BLaER1 treated with 17β-estradiol and CSF1 and Interleukin-3, amounts not matched to agents 10 nM and 100 nM (cell line): Measurements from ENCODE around the gene GLIS1.

Experiments used
- H3K27ac ChIP-seq, 11 experiments: shearing (Covaris generic); formaldehyde crosslinking; 2 replicates each; pipeline ENCODE4 v1.8.1; 2022
- H3K27me3 ChIP-seq, 11 experiments: shearing (Covaris generic); formaldehyde crosslinking; 2 replicates each; pipeline ENCODE4 v1.8.1; 2022
- H3K36me3 ChIP-seq, 11 experiments: shearing (Covaris generic); formaldehyde crosslinking; 2 replicates each; pipeline ENCODE4 v1.8.1; 2022
- H3K4me1 ChIP-seq, 10 experiments: shearing (Covaris generic); formaldehyde crosslinking; 2 replicates each; pipeline ENCODE4 v1.8.1; 2022
- H3K4me2 ChIP-seq, 11 experiments: shearing (Covaris generic); formaldehyde crosslinking; 2 replicates each; pipeline ENCODE4 v1.8.1; 2022
- H3K4me3 ChIP-seq, 10 experiments: shearing (Covaris generic); formaldehyde crosslinking; 2 replicates each; pipeline ENCODE4 v1.8.1; 2022
- H3K9ac ChIP-seq, 11 experiments: shearing (Covaris generic); formaldehyde crosslinking; 2 replicates each; pipeline ENCODE4 v1.8.1; 2022
- H3K9me3 ChIP-seq, 11 experiments: shearing (Covaris generic); formaldehyde crosslinking; replicated peaks in 1 of 11; 2 replicates each; pipeline ENCODE4 v1.8.1; 2022
- H4K20me1 ChIP-seq, 11 experiments: shearing (Covaris generic); formaldehyde crosslinking; 2 replicates each; pipeline ENCODE4 v1.8.1; 2022
- Cebpa-rat ChIP-seq, 11 experiments: shearing (Covaris generic); IDR thresholded peaks; 2 replicates each; pipeline ENCODE4 v1.8.1; 2022

The GLIS1 gene

GRCh38 chr1:53637511-53638359 is 101.2 kb downstream of the GLIS1 start:
- Histone ChIP-seq H4K20me1 (no peaks in the 10 kb centered on the region; a peak in 2 of 22 replicates), H3K4me1 (peaks cover 0 to 29% (median 22%) of the 10 kb centered on the region in 10 experiments; a peak in 16 of 20 replicates), H3K27me3 (no peaks in the 10 kb centered on the region), H3K4me3 (no peak overlapping the region), H3K36me3 (no peaks in the 10 kb centered on the region), H3K9ac (0 out of 22 replicates have a peak overlapping the region, but pooled peaks of 1 of the 11 experiments have one; percentile 11), H3K27ac (no peak overlapping the region), H3K9me3 (no peaks in the 10 kb centered on the region), H3K4me2 (peak overlapping the region in 9 of 11 experiments; percentile 29 to 67 (median 64); a peak in 17 of 22 replicates)
- no peak for TF ChIP-seq Cebpa-rat (IDR thresholded peaks at IDR 0.05)

DNA sequence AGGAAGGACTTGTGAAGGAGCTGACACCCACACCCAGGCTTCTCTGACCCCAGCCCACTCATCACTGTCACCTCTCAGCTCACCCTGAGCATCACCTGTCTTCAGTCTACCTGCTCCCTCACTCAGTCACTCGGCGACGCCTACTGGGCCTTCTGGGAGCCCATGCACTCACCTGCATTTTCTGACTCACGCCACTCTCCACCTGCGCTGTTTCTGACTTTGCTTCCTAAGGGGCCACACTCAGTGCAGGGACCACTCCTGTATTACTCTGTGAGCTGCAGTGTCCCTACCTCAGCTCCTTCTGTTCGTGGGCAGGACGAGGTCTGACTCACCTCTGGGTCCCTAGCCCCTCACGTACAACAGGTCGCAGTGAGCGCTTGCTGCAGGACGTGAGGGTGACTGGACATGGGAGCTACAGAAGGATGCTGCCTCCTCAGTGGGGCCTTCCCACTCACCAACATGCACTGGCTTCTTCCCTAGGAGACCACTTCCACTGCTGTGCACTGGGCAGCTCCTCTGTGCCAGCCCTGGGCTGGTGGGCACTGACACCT is 102.3 kb downstream of the GLIS1 start:
- H3K4me2 ChIP-seq = no peak overlapping the region
- no peak overlapping the region for H3K9ac ChIP-seq
- H3K27me3 ChIP-seq = no peaks in the 10 kb centered on the region
- peaks cover 0 to 29% (median 22%) of the 10 kb centered on the region in 10 experiments; a peak in 16 of 20 replicates for H3K4me1 ChIP-seq
- no peaks in the 10 kb centered on the region for H3K9me3 ChIP-seq
- no peak overlapping the region for H3K4me3 ChIP-seq
- no peak overlapping the region for H3K27ac ChIP-seq
- no peaks in the 10 kb centered on the region; a peak in 2 of 22 replicates for H4K20me1 ChIP-seq
- H3K36me3 ChIP-seq = no peaks in the 10 kb centered on the region
- TF ChIP-seq Cebpa-rat (IDR thresholded peaks at IDR 0.05) = no peak

DNA sequence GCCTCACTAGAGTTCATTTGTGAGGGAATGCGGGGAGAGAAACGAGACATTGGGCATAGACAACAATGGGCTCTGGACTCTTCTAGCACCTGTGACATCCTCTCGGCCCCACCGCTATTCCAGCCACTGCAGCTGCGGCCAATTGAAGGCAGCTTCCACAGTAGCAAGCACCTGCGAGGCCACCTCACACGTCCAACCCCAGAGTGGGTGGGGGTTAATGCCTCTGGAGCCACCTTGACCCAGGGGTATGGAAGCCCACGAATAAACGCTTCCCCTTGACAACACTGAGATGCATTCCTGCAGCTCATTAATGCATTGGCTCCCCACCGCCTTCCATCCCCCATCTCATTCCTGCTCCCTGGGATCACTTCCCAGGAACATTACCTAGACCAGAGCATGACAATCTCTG is 104.4 kb downstream of the GLIS1 start:
- TF ChIP-seq Cebpa-rat (IDR thresholded peaks at IDR 0.05) = no peak

GRCh38 chr1:53633073-53633704 is 105.8 kb downstream of the GLIS1 start:
- no peak overlapping the region for H3K4me2 ChIP-seq
- no peak for TF ChIP-seq Cebpa-rat (IDR thresholded peaks at IDR 0.05)

More for the DNA sequence above, 104.4 kb downstream of the GLIS1 start:
- H3K36me3 ChIP-seq = no peaks in the 10 kb centered on the region
- no peak overlapping the region for H3K9ac ChIP-seq
- H3K4me3 ChIP-seq = no peak overlapping the region
- H3K4me1 ChIP-seq = peaks cover 0 to 24% (median 22%) of the 10 kb centered on the region in 10 experiments; a peak in 16 of 20 replicates
- no peaks in the 10 kb centered on the region; a peak in 1 of 22 replicates for H4K20me1 ChIP-seq
- no peak overlapping the region for H3K4me2 ChIP-seq
- no peaks in the 10 kb centered on the region for H3K27me3 ChIP-seq
- H3K27ac ChIP-seq = no peak overlapping the region
- no peaks in the 10 kb centered on the region for H3K9me3 ChIP-seq

DNA sequence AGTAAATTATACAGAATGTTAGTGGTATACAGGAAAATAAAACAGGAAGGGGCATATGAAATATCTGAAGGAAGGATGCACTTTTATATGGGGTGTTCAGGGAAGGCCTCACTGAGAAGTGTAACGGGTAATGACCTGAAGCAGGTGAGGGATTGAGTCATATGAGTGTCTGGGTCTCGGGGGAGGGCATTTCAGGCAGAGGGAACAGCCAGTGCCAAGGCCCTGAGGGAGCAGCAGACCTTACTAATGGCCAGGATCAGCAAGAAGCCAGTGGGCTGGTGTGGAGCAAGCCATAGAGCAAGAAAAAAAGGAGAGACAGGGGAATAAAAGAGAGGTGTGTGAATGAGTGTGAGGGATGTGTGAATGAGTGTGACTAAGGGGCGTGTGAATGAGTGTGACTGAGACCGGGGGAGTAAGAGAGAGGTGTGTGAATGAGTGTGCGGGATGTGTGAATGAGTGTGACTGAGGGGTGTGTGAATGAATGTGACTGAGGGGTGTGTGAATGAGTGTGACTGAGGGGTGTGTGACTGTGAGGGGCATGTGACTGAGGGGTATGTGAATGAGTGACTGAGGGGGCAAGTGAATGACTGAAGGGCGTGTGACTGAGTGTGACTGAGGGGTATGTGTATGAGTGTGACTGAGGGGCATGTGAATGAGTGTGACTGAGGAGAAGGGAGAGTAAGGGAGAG is 107.2 kb downstream of the GLIS1 start:
- Histone ChIP-seq H3K27ac (no peak overlapping the region), H3K9me3 (no peaks in the 10 kb centered on the region), H3K4me3 (no peak overlapping the region), H3K27me3 (no peaks in the 10 kb centered on the region), H4K20me1 (no peaks in the 10 kb centered on the region; a peak in 2 of 22 replicates), H3K4me2 (no peak overlapping the region), H3K9ac (no peak overlapping the region), H3K36me3 (no peaks in the 10 kb centered on the region), H3K4me1 (no peaks in the 10 kb centered on the region)
- no peak for TF ChIP-seq Cebpa-rat (IDR thresholded peaks at IDR 0.05)

More at GRCh38 chr1:53633073-53633704, 105.8 kb downstream of the GLIS1 start:
- H3K36me3 ChIP-seq = no peaks in the 10 kb centered on the region
- no peaks in the 10 kb centered on the region for H3K27me3 ChIP-seq
- no peaks in the 10 kb centered on the region; a peak in 1 of 22 replicates for H4K20me1 ChIP-seq
- H3K4me1 ChIP-seq = peaks cover 0 to 10% (median 8%) of the 10 kb centered on the region in 10 experiments; a peak in 16 of 20 replicates
- H3K9ac ChIP-seq = no peak overlapping the region
- H3K4me3 ChIP-seq = no peak overlapping the region
- no peak overlapping the region for H3K27ac ChIP-seq
- H3K9me3 ChIP-seq = no peaks in the 10 kb centered on the region

GRCh38 chr1:53629101-53629691 is 109.8 kb downstream of the GLIS1 start:
- H3K4me3 ChIP-seq = no peak overlapping the region
- H3K27me3 ChIP-seq = no peaks in the 10 kb centered on the region
- H3K9me3 ChIP-seq = no peaks in the 10 kb centered on the region
- no peak overlapping the region for H3K27ac ChIP-seq
- no peak overlapping the region for H3K9ac ChIP-seq
- H3K4me1 ChIP-seq = peaks cover 0 to 6% (median 0%) of the 10 kb centered on the region in 10 experiments; a peak in 4 of 20 replicates
- no peak overlapping the region for H3K4me2 ChIP-seq
- H4K20me1 ChIP-seq = no peaks in the 10 kb centered on the region; a peak in 1 of 22 replicates
- no peaks in the 10 kb centered on the region for H3K36me3 ChIP-seq
- TF ChIP-seq Cebpa-rat (IDR thresholded peaks at IDR 0.05) = no peak

DNA sequence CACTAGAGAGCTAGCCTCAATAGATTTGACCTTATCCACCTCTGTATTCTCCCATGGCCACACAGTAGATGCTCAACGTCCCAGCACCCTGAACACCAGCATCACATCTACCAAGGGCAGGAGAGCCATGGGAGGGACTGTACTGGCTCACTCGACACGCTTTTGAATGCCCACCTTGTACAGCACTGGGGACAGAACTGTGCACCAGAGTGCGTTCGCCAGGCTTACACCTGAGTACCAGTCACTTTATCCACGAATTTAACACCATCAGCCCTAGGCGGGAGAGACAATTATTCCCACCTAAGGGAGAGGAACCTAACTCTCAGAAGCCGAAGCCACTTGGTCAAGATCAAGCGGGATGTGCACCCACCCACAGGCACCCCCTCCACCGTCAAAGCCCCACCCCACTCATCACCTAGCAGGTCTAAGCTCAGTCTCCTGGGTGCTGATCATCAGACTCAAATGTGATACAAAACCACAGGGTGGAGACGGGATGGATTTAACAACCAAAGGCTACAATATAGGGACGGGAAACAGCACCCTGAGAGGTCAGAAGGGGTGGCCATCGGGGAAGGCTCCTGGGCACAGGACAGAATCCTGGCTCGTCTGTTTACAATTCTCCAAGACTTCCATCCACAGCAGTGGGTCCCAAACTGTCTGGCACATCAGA is 110.5 kb downstream of the GLIS1 start:
- no peak overlapping the region for H3K27ac ChIP-seq
- no peak overlapping the region for H3K9ac ChIP-seq
- no peaks in the 10 kb centered on the region for H3K9me3 ChIP-seq
- H3K27me3 ChIP-seq = no peaks in the 10 kb centered on the region
- no peak overlapping the region for H3K4me3 ChIP-seq
- peaks cover 0 to 6% (median 0%) of the 10 kb centered on the region in 10 experiments; a peak in 4 of 20 replicates for H3K4me1 ChIP-seq
- no peak overlapping the region for H3K4me2 ChIP-seq
- no peak for TF ChIP-seq Cebpa-rat (IDR thresholded peaks at IDR 0.05)
- H3K36me3 ChIP-seq = no peaks in the 10 kb centered on the region
- no peaks in the 10 kb centered on the region; a peak in 1 of 22 replicates for H4K20me1 ChIP-seq

- H3K4me3 ChIP-seq = no peak overlapping the region
- no peaks in the 10 kb centered on the region; a peak in 1 of 22 replicates for H4K20me1 ChIP-seq
- no peak overlapping the region for H3K9ac ChIP-seq
- no peaks in the 10 kb centered on the region for H3K36me3 ChIP-seq
- H3K27ac ChIP-seq = no peak overlapping the region
- TF ChIP-seq Cebpa-rat (IDR thresholded peaks at IDR 0.05) = no peak
- H3K27me3 ChIP-seq = no peaks in the 10 kb centered on the region
- no peaks in the 10 kb centered on the region for H3K9me3 ChIP-seq
- peaks cover 0 to 6% (median 0%) of the 10 kb centered on the region in 10 experiments; a peak in 4 of 20 replicates for H3K4me1 ChIP-seq
- H3K4me2 ChIP-seq = no peak overlapping the region
These were observed 111.3 kb downstream of the GLIS1 start for GRCh38 chr1:53627666-53628065.
